Prostate gland (tissue), 2 donors: Measurements from ENCODE around the gene MAP3K4.

ENCODE experiments used
- POLR2A ChIP-seq: fragments of 450-650 bp; IDR thresholded peaks from one replicate; pipeline ENCODE4 v1.6.1; 2016; ENCODE audit warnings: antibody characterized with exemption, mild to moderate bottlenecking
- TF ChIP-seq, protein P1 (sequence below), 4 experiments: fragments of 200-600 bp in 2 of 4; fragments of 450-650 bp in 2 of 4; sonication (generic) in 2 of 4; IDR thresholded peaks; 1 replicate in 3 of 4; 2 replicates in 1 of 4; pipeline ENCODE4 v1.5.1; 2016 to 2019; ENCODE audit warnings: antibody characterized with exemption in 4 of 4, mild to moderate bottlenecking in 2 of 4, moderate library complexity in 2 of 4

DNA sequence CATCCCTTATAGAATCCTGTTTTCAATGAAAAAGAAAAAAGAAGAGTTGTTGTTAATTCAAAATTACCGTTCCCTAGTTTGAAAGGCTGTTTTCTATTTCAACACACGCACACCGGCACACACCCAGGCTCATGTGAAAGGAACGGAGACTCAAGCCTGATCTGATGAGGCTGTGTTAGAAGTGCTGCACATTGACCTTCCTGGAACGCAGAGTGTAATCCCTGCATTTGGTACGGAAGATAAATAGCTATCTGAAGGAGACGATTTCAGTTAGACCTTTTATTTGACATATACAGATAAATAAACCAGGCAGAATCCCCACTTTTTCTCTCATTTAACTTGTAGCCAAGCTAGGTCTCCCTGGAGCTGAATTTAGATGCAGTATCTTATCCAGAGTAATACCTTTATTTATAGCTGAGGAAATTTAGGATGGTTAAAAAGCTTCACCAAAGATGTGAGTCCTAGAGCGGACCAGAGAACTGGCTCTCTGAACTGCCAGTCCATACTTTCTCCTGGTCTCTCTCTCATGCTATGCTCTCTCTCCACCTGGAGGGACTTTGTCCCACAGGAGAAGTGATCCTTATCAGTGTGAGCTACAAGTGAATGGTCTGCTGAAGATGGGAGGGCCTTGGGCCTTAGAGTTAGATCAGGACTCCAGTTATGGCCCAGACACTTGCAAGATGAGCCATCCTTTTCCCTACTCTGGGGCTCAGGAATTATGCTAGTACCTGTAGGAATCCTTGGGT lies 30.6 kb downstream of the MAP3K4 start:
- TF ChIP-seq POLR2A, result no peak
- TF ChIP-seq, protein P1, sequence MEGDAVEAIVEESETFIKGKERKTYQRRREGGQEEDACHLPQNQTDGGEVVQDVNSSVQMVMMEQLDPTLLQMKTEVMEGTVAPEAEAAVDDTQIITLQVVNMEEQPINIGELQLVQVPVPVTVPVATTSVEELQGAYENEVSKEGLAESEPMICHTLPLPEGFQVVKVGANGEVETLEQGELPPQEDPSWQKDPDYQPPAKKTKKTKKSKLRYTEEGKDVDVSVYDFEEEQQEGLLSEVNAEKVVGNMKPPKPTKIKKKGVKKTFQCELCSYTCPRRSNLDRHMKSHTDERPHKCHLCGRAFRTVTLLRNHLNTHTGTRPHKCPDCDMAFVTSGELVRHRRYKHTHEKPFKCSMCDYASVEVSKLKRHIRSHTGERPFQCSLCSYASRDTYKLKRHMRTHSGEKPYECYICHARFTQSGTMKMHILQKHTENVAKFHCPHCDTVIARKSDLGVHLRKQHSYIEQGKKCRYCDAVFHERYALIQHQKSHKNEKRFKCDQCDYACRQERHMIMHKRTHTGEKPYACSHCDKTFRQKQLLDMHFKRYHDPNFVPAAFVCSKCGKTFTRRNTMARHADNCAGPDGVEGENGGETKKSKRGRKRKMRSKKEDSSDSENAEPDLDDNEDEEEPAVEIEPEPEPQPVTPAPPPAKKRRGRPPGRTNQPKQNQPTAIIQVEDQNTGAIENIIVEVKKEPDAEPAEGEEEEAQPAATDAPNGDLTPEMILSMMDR (IDR thresholded peaks at IDR 0.05), result no peak
